Trophoblast cell (in vitro differentiated cells and primary cell): Measurements from ENCODE around the gene ABR.

Source experiments
- DNase-seq, 2 donors: peaks; one replicate each; pipeline ENCODE4 v3.0.0-alpha.2; 2016
- H2AFZ ChIP-seq: 2 replicates; pipeline ENCODE4 v1.6.1; 2013; ENCODE audit warnings: low read length, moderate library complexity, mild to moderate bottlenecking; ENCODE audit not compliant: insufficient read depth, poor library complexity
- H2AK5ac ChIP-seq: 2 replicates; pipeline ENCODE4 v1.6.1; 2013; ENCODE audit warnings: mild to moderate bottlenecking, low read length
- H2BK120ac ChIP-seq: 2 replicates; pipeline ENCODE4 v1.6.1; 2013; ENCODE audit warnings: low read length, mild to moderate bottlenecking, moderate library complexity; ENCODE audit not compliant: insufficient read depth, poor library complexity
- H2BK12ac ChIP-seq: 2 replicates; pipeline ENCODE4 v1.6.1; 2013; ENCODE audit warnings: mild to moderate bottlenecking, low read length, moderate library complexity
- H2BK5ac ChIP-seq: 2 replicates; pipeline ENCODE4 v1.6.1; 2013; ENCODE audit warnings: low read length, low read depth, moderate library complexity, mild to moderate bottlenecking; ENCODE audit not compliant: poor library complexity
- H3K14ac ChIP-seq: 2 replicates; pipeline ENCODE4 v1.6.1; 2013; ENCODE audit warnings: mild to moderate bottlenecking, low read length
- H3K18ac ChIP-seq: 2 replicates; pipeline ENCODE4 v1.6.1; 2013; ENCODE audit warnings: mild to moderate bottlenecking, low read length
- H3K23ac ChIP-seq: 2 replicates; pipeline ENCODE4 v1.6.1; 2013; ENCODE audit warnings: low read length
- H3K27ac ChIP-seq: 2 replicates; pipeline ENCODE4 v1.5.1; 2013; ENCODE audit warnings: low read depth, mild to moderate bottlenecking, inconsistent platforms, low read length, moderate library complexity
- H3K27me3 ChIP-seq: 2 replicates; pipeline ENCODE4 v1.6.1; 2013; ENCODE audit warnings: inconsistent platforms, mild to moderate bottlenecking, low read length, moderate library complexity; ENCODE audit not compliant: insufficient read depth
- H3K36me3 ChIP-seq, 2 experiments: 1 replicate in 1 of 2; 2 replicates in 1 of 2; pipeline ENCODE4 v1.6.1; 2013; ENCODE audit warnings: low read length in 2 of 2, mild to moderate bottlenecking in 2 of 2, moderate library complexity in 1 of 2; ENCODE audit not compliant: insufficient read depth in 2 of 2, control insufficient read depth in 1 of 2
- H3K4ac ChIP-seq: 2 replicates; pipeline ENCODE4 v1.6.1; 2013; ENCODE audit warnings: low read depth, mild to moderate bottlenecking, low read length, moderate library complexity
- H3K4me1 ChIP-seq, 2 experiments: 1 replicate in 1 of 2; 2 replicates in 1 of 2; pipeline ENCODE4 v1.6.1; 2013; ENCODE audit warnings: low read length in 2 of 2, mild to moderate bottlenecking in 2 of 2, moderate library complexity in 1 of 2; ENCODE audit not compliant: insufficient read depth in 2 of 2, control insufficient read depth in 1 of 2
- H3K4me2 ChIP-seq: 2 replicates; pipeline ENCODE4 v1.6.1; 2013; ENCODE audit warnings: inconsistent platforms, mild to moderate bottlenecking, low read length, moderate library complexity
- H3K4me3 ChIP-seq: 2 replicates; pipeline ENCODE4 v1.5.1; 2013; ENCODE audit warnings: mild to moderate bottlenecking, low read depth, low read length, inconsistent platforms
- H3K79me1 ChIP-seq: one replicate; pipeline ENCODE4 v1.6.1; 2013; ENCODE audit warnings: low read length
- H3K79me2 ChIP-seq: 2 replicates; pipeline ENCODE4 v1.6.1; 2013; ENCODE audit warnings: low read length, mild to moderate bottlenecking; ENCODE audit not compliant: control insufficient read depth, insufficient read depth, poor library complexity
- H3K9ac ChIP-seq: 2 replicates; pipeline ENCODE4 v1.6.1; 2013; ENCODE audit warnings: mild to moderate bottlenecking, low read length
- H3K9me3 ChIP-seq: 2 replicates; pipeline ENCODE4 v1.6.1; 2013; ENCODE audit warnings: low read depth, mild to moderate bottlenecking, control low read depth, inconsistent platforms, low read length; ENCODE audit not compliant: insufficient read depth
- H4K12ac ChIP-seq: 2 replicates; pipeline ENCODE4 v1.6.1; 2013; ENCODE audit warnings: low read depth, mild to moderate bottlenecking, low read length, moderate library complexity
- H4K8ac ChIP-seq: 2 replicates; pipeline ENCODE4 v1.6.1; 2013; ENCODE audit warnings: low read depth, mild to moderate bottlenecking, low read length, moderate library complexity
- H4K91ac ChIP-seq: one replicate; pipeline ENCODE4 v1.6.1; 2013; ENCODE audit warnings: low read depth, mild to moderate bottlenecking, low read length, moderate library complexity
- WGBS: extraction: QIAGEN DNeasy Blood & Tissue Kit; methylation state at CpG from one replicate; pipeline ENCODE4 v1.1.7; 2013; ENCODE audit warnings: missing lambda C conversion rate; ENCODE audit not compliant: insufficient read length, insufficient coverage; ENCODE audit errors: extremely low coverage; 5-methylcytosine and 5-hydroxymethylcytosine counted together

ABR gene

DNA sequence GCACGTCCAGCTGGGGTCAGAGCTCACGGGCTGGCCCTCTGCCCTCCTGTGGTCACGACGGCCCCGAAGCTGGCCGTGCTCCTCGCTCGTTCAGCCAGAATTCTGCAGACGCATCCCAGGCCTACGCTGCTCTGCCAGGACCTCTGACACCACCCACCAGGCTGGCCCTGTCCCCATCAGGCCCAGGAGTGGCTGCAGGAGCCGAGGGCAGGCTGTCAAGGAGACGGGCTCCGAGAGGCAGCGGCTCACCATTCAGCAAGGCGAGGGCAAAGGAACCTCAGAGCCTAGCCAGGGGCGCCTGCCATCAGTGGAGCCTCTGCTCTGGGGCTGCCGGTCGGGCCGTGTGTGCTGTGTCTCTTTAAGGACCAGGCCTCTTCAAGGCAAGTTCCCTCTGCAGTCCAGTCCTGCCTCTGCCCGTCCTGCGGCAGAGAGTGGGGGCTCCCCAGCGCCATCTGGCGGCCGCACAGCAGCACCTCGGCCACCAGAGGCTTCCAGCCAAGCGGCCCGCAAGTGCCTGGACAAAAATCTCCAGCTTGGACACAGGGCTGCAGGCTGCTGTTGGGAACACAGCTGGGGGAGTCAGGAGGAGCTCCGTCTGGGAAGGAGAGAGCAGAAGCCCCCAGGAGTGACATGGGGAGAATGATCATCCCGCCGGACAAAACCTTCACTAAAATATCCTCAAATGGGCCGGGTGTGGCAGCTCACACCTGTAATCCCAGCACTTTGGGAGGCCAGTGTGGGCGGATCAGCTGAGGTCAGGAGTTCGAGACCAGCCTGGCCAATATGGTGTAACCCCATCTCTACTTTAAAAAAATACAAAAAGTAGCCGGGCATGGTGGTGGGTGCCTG lies 7.4 kb upstream of the ABR start:
- no peaks in the 10 kb centered on the region for H3K4me1 ChIP-seq
- no peak overlapping the region for H3K23ac ChIP-seq
- H3K79me2 ChIP-seq: no peaks in the 10 kb centered on the region
- peak; percentile 76 to 86 for DNase-seq
- no CpG with 5 or more reads among the region's 34 CpGs for WGBS
- H3K9me3 ChIP-seq: no peaks in the 10 kb centered on the region
- H3K18ac ChIP-seq: no peak overlapping the region
- no peak overlapping the region for H4K91ac ChIP-seq
- H2BK120ac ChIP-seq: no peak overlapping the region
- no peak overlapping the region for H3K27ac ChIP-seq
- no peak overlapping the region for H3K4me2 ChIP-seq
- no peaks in the 10 kb centered on the region for H3K36me3 ChIP-seq
- no peak overlapping the region for H2BK5ac ChIP-seq
- no peak overlapping the region for H3K4ac ChIP-seq
- H3K4me3 ChIP-seq: no peak overlapping the region
- no peak overlapping the region for H4K8ac ChIP-seq
- no peaks in the 10 kb centered on the region for H3K27me3 ChIP-seq
- H4K12ac ChIP-seq: no peak overlapping the region
- H3K14ac ChIP-seq: no peak overlapping the region
- no peak overlapping the region for H2AK5ac ChIP-seq
- H3K79me1 ChIP-seq: no peaks in the 10 kb centered on the region
- H2AFZ ChIP-seq: no peak overlapping the region
- no peak overlapping the region for H2BK12ac ChIP-seq
- H3K9ac ChIP-seq: no peak overlapping the region

GRCh38 chr17:1186214-1186820 lies 6.5 kb upstream of the ABR start:
- Histone ChIP-seq H3K4me2 (no peak overlapping the region), H3K27ac (no peak overlapping the region), H3K18ac (no peak overlapping the region), H3K9ac (peak overlapping the region; percentile 21), H3K36me3 (no peaks in the 10 kb centered on the region), H3K79me1 (no peaks in the 10 kb centered on the region), H3K4me1 (no peaks in the 10 kb centered on the region), H3K4me3 (peak overlapping the region; percentile 39), H2AFZ (no peak overlapping the region), H3K79me2 (no peaks in the 10 kb centered on the region), H3K9me3 (no peaks in the 10 kb centered on the region), H4K8ac (no peak overlapping the region), H2BK5ac (no peak overlapping the region), H2BK12ac (no peak overlapping the region), H2BK120ac (no peak overlapping the region), H3K14ac (no peak overlapping the region), H3K4ac (no peak overlapping the region), H2AK5ac (no peak overlapping the region), H3K23ac (no peak overlapping the region), H4K91ac (no peak overlapping the region), H4K12ac (no peak overlapping the region), H3K27me3 (peaks cover 3% of the 10 kb centered on the region)
- DNase-seq: no peak
- WGBS: no CpG with 5 or more reads among the region's 13 CpGs

GRCh38 chr17:1183171-1183873 lies 3.5 kb upstream of the ABR start:
- no peak overlapping the region for H2AK5ac ChIP-seq
- no peak overlapping the region for H3K18ac ChIP-seq
- no peak overlapping the region for H3K4me3 ChIP-seq
- peaks cover 19% of the 10 kb centered on the region for H3K27me3 ChIP-seq
- H3K14ac ChIP-seq: no peak overlapping the region
- H3K23ac ChIP-seq: no peak overlapping the region
- no peak overlapping the region for H3K4me2 ChIP-seq
- H3K4me1 ChIP-seq: peaks cover 2 to 10% of the 10 kb centered on the region in 2 experiments
- H2BK12ac ChIP-seq: no peak overlapping the region
- no peak overlapping the region for H2BK120ac ChIP-seq
- H2AFZ ChIP-seq: no peak overlapping the region
- no CpG with 5 or more reads among the region's 14 CpGs for WGBS
- no peak overlapping the region for H3K27ac ChIP-seq
- H3K4ac ChIP-seq: no peak overlapping the region
- no peak overlapping the region for H3K9ac ChIP-seq
- H3K79me2 ChIP-seq: peaks cover 4% of the 10 kb centered on the region
- no peak for DNase-seq
- H3K36me3 ChIP-seq: no peaks in the 10 kb centered on the region
- no peak overlapping the region for H4K91ac ChIP-seq
- H2BK5ac ChIP-seq: no peak overlapping the region
- no peak overlapping the region for H4K12ac ChIP-seq
- no peak overlapping the region for H4K8ac ChIP-seq
- peaks cover 5% of the 10 kb centered on the region for H3K79me1 ChIP-seq
- no peaks in the 10 kb centered on the region for H3K9me3 ChIP-seq

DNA sequence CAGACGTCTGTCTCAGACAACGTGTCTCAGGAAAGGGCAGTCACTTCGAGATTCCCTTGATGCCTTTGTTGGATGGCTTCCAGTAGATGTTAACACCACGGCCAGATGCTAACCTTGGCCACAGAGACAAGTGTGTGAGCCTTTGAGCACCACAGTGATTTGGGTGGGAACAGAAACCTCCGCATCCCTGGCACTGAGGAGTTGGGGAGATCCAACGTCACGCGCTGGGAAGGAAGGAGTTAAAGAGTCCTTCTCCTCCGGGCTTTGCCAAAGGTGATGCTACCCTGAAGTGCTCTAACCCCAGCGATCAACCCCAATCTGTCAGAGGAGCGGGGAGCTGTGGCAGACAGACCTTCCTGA lies 3.0 kb upstream of the ABR start:
- Histone ChIP-seq H2BK12ac (no peak overlapping the region), H2BK120ac (no peak overlapping the region), H2AK5ac (no peak overlapping the region), H3K4ac (no peak overlapping the region), H3K36me3 (no peaks in the 10 kb centered on the region), H3K4me3 (no peak overlapping the region), H4K91ac (no peak overlapping the region), H3K14ac (no peak overlapping the region), H3K79me2 (peaks cover 4% of the 10 kb centered on the region), H3K9me3 (no peaks in the 10 kb centered on the region), H2BK5ac (no peak overlapping the region), H3K27me3 (peaks cover 19% of the 10 kb centered on the region), H3K18ac (no peak overlapping the region), H3K23ac (no peak overlapping the region), H3K4me1 (peaks cover 4 to 11% of the 10 kb centered on the region in 2 experiments), H3K27ac (no peak overlapping the region), H4K12ac (no peak overlapping the region), H4K8ac (no peak overlapping the region), H3K79me1 (peaks cover 5% of the 10 kb centered on the region), H3K9ac (no peak overlapping the region), H3K4me2 (no peak overlapping the region), H2AFZ (no peak overlapping the region)
- no CpG with 5 or more reads among the region's 11 CpGs for WGBS
- no peak for DNase-seq
